Measurements from ENCODE around the gene SFMBT1.

Gene SFMBT1

GRCh38 chr3:52912885-52913731 lies 132.8 kb downstream of the SFMBT1 start:
- H3K36me3 Mint-ChIP-seq (ENCODE audit: low read depth): peaks cover 25% of the 10 kb centered on the region

GRCh38 chr3:52910823-52911222 lies 135.1 kb downstream of the SFMBT1 start:
- Mint-ChIP-seq H3K27ac (no peak overlapping the region), H3K9me3 (no peaks in the 10 kb centered on the region), H3K4me3 (no peak overlapping the region), H3K27me3 (ENCODE audit: low read depth, poor library complexity) (no peaks in the 10 kb centered on the region), H3K36me3 (ENCODE audit: low read depth) (peaks cover 19% of the 10 kb centered on the region), H3K4me1 (no peaks in the 10 kb centered on the region)
- DNase-seq: no peak
- no peak for TF ChIP-seq CTCF (IDR thresholded peaks at IDR 0.05)

More at GRCh38 chr3:52912885-52913731, 132.8 kb downstream of the SFMBT1 start:
- H3K4me1 Mint-ChIP-seq: no peaks in the 10 kb centered on the region
- DNase-seq: no peak
- no peak overlapping the region for H3K4me3 Mint-ChIP-seq
- no peaks in the 10 kb centered on the region for H3K27me3 Mint-ChIP-seq (ENCODE audit: low read depth, poor library complexity)
- no peak overlapping the region for H3K27ac Mint-ChIP-seq
- no peak for TF ChIP-seq CTCF (IDR thresholded peaks at IDR 0.05)
- no peaks in the 10 kb centered on the region for H3K9me3 Mint-ChIP-seq

GRCh38 chr3:52907497-52907896 lies 138.4 kb downstream of the SFMBT1 start:
- no peak overlapping the region for H3K4me3 Mint-ChIP-seq
- no peak for TF ChIP-seq CTCF (IDR thresholded peaks at IDR 0.05)
- no peaks in the 10 kb centered on the region for H3K27me3 Mint-ChIP-seq (ENCODE audit: low read depth, poor library complexity)
- peaks cover 24% of the 10 kb centered on the region for H3K36me3 Mint-ChIP-seq (ENCODE audit: low read depth)
- no peak for DNase-seq
- no peaks in the 10 kb centered on the region for H3K9me3 Mint-ChIP-seq
- H3K27ac Mint-ChIP-seq: no peak overlapping the region
- H3K4me1 Mint-ChIP-seq: no peaks in the 10 kb centered on the region

GRCh38 chr3:52904552-52904951 lies 141.3 kb downstream of the SFMBT1 start:
- peaks cover 15% of the 10 kb centered on the region for H3K36me3 Mint-ChIP-seq (ENCODE audit: low read depth)
- H3K4me3 Mint-ChIP-seq: no peak overlapping the region
- H3K27me3 Mint-ChIP-seq (ENCODE audit: low read depth, poor library complexity): no peaks in the 10 kb centered on the region
- no peak for DNase-seq
- TF ChIP-seq CTCF (IDR thresholded peaks at IDR 0.05): no peak
- H3K4me1 Mint-ChIP-seq: no peaks in the 10 kb centered on the region
- no peak overlapping the region for H3K27ac Mint-ChIP-seq
- no peaks in the 10 kb centered on the region for H3K9me3 Mint-ChIP-seq

GRCh38 chr3:52904000-52904399 lies 141.9 kb downstream of the SFMBT1 start:
- peaks cover 15% of the 10 kb centered on the region for H3K36me3 Mint-ChIP-seq (ENCODE audit: low read depth)
- no peaks in the 10 kb centered on the region for H3K4me1 Mint-ChIP-seq
- peaks cover 4% of the 10 kb centered on the region for H3K27me3 Mint-ChIP-seq (ENCODE audit: low read depth, poor library complexity)

More at GRCh38 chr3:52904000-52904399, 141.9 kb downstream of the SFMBT1 start:
- Mint-ChIP-seq H3K27ac (peak overlapping the region; percentile 27), H3K4me3 (no peak overlapping the region), H3K9me3 (no peaks in the 10 kb centered on the region)
- DNase-seq: no peak
- TF ChIP-seq CTCF (IDR thresholded peaks at IDR 0.05): no peak

Measured in nephron progenitor cell (in vitro differentiated cells).